Endothelial cell of umbilical vein (primary cell): ENCODE results near the gene METRNL. TPM values are rescaled to one million over a fixed set of nuclear protein-coding genes. Genes with fewer than 3 reads are reported as not detected.

Source experiments
- BruUV-seq: library from RNA; stranded (reverse); fragments of 400-500 nt; replicated peaks from 2 replicates; lab custom pipeline; 2021; lab: Mats Ljungman, UMichigan
- CTCF ChIA-PET: fragments of 300-600, 350-600 bp; sonication (Branson Sonifier 250); formaldehyde crosslinking; loops from one replicate; lab custom pipeline; 2021; ENCODE audit warnings: antibody characterized with exemption, inconsistent platforms; lab: Charles Lee
- POLR2A ChIA-PET: fragments of 300-600, 350-600 bp; sonication (Branson Sonifier 250); formaldehyde crosslinking; loops from one replicate; lab custom pipeline; 2021; ENCODE audit warnings: antibody characterized with exemption, inconsistent platforms; lab: Charles Lee
- DNase-seq: peaks from one replicate; pipeline ENCODE4 v3.0.0-alpha.2; 2011; ENCODE audit warnings: low read depth, low spot score
- FAIRE-seq: peaks from 2 replicates; lab custom pipeline; 2011; peaks lifted over from hg19 to GRCh38; lab: Jason Lieb, UNC
- H2AFZ ChIP-seq: 2 replicates; pipeline ENCODE4 v1.6.0; 2012; ENCODE audit warnings: low read depth, low read length, control low read depth, inconsistent platforms
- H3K27ac ChIP-seq: 2 replicates; pipeline ENCODE4 v1.5.1; 2011; ENCODE audit warnings: low read depth, mild to moderate bottlenecking, control low read depth, low read length, moderate library complexity; ENCODE audit not compliant: insufficient read depth
- H3K27me3 ChIP-seq, 2 experiments: 2 replicates each; pipeline versions ENCODE4 v1.6.0 to v1.6.1; 2011; ENCODE audit warnings: low read length in 2 of 2, mixed read lengths in 1 of 2; ENCODE audit not compliant: control insufficient read depth in 2 of 2, insufficient read depth in 2 of 2
- H3K36me3 ChIP-seq, 2 experiments: 2 replicates in 1 of 2; 3 replicates in 1 of 2; pipeline ENCODE4 v1.5.1; 2011; ENCODE audit warnings: low read length in 2 of 2, mild to moderate bottlenecking in 1 of 2, moderate library complexity in 1 of 2; ENCODE audit not compliant: control insufficient read depth in 2 of 2, insufficient read depth in 2 of 2; ENCODE audit errors: extremely low read depth in 1 of 2
- H3K4me1 ChIP-seq: 3 replicates; pipeline ENCODE4 v1.5.1; 2011; ENCODE audit warnings: mild to moderate bottlenecking, low read length; ENCODE audit not compliant: control insufficient read depth, insufficient read depth; ENCODE audit errors: extremely low read depth
- H3K4me2 ChIP-seq: 2 replicates; pipeline ENCODE4 v1.6.1; 2011; ENCODE audit warnings: low read length, control low read depth, mixed read lengths; ENCODE audit not compliant: insufficient read depth
- H3K4me3 ChIP-seq, 3 experiments: fragments of 200-600 bp in 1 of 3; sonication (generic), shearing (Covaris generic) in 1 of 3; replicated peaks in 1 of 3; 2 replicates each; pipeline ENCODE4 v1.5.1; 2011 to 2016; ENCODE audit warnings: control low read depth in 3 of 3, low read length in 3 of 3, mild to moderate bottlenecking in 2 of 3, inconsistent platforms in 1 of 3, low read depth in 1 of 3, moderate library complexity in 1 of 3; ENCODE audit not compliant: insufficient read depth in 1 of 3
- H3K79me2 ChIP-seq: 2 replicates; pipeline ENCODE4 v1.6.0; 2012; ENCODE audit warnings: low read length, inconsistent platforms; ENCODE audit not compliant: control insufficient read depth, insufficient read depth
- H3K9ac ChIP-seq: replicated peaks from 2 replicates; pipeline ENCODE3; 2011; ENCODE audit warnings: low read length, control low read depth; ENCODE audit not compliant: insufficient read depth; ENCODE audit errors: extremely low read depth
- H3K9me1 ChIP-seq: replicated peaks from 3 replicates; pipeline ENCODE4 v1.6.0; 2011; ENCODE audit warnings: mild to moderate bottlenecking, low read length; ENCODE audit not compliant: control insufficient read depth, insufficient read depth; ENCODE audit errors: extremely low read depth
- H3K9me3 ChIP-seq: replicated peaks from 2 replicates; pipeline ENCODE4 v1.5.1; 2012; ENCODE audit warnings: low read length, inconsistent platforms; ENCODE audit not compliant: control insufficient read depth, insufficient read depth
- H4K20me1 ChIP-seq: replicated peaks from 2 replicates; pipeline ENCODE3; 2011; ENCODE audit warnings: mild to moderate bottlenecking, low read length; ENCODE audit not compliant: control insufficient read depth, insufficient read depth; ENCODE audit errors: extremely low read depth
- EZH2 ChIP-seq: IDR thresholded peaks from 2 replicates; pipeline ENCODE4 v1.6.1; 2012; ENCODE audit warnings: borderline replicate concordance, low read depth, mild to moderate bottlenecking, moderate library complexity, low read length, inconsistent platforms; ENCODE audit not compliant: severe bottlenecking
- FOS ChIP-seq: IDR thresholded peaks from 2 replicates; pipeline ENCODE4 v1.6.1; 2011; ENCODE audit warnings: mild to moderate bottlenecking, low read length, moderate library complexity, borderline replicate concordance; ENCODE audit not compliant: insufficient read depth
- GATA2 ChIP-seq: IDR thresholded peaks from 2 replicates; pipeline ENCODE4 v1.7.0; 2011; ENCODE audit warnings: low read depth, mild to moderate bottlenecking, moderate library complexity, mixed read lengths, low read length; ENCODE audit not compliant: insufficient read length, insufficient read depth
- JUN ChIP-seq: IDR thresholded peaks from 2 replicates; pipeline ENCODE4 v1.6.1; 2011; ENCODE audit warnings: borderline replicate concordance, low read depth; ENCODE audit not compliant: insufficient read length, insufficient read depth
- MAX ChIP-seq: IDR thresholded peaks from 2 replicates; pipeline ENCODE4 v1.6.1; 2011; ENCODE audit not compliant: insufficient read depth, insufficient read length
- MYC ChIP-seq: IDR thresholded peaks from one replicate; pipeline ENCODE4 v1.6.1; 2011; ENCODE audit warnings: mild to moderate bottlenecking, low read depth, low read length
- POLR2A ChIP-seq: IDR thresholded peaks from 2 replicates; pipeline ENCODE4 v1.6.1; 2012; ENCODE audit warnings: low read depth, mild to moderate bottlenecking, control low read depth, low read length
- POLR2AphosphoS5 ChIP-seq: IDR thresholded peaks from 2 replicates; pipeline ENCODE4 v1.6.1; 2012; ENCODE audit warnings: low read depth, mild to moderate bottlenecking, control low read depth, low read length, moderate library complexity; ENCODE audit not compliant: insufficient read depth
- dilution Hi-C: fragments of 300-500 bp; cut with MboI; formaldehyde crosslinking; loops from one replicate; pipeline ENCODE4 v1.15.0; 2019; ENCODE audit warnings: low sequenced_read_pairs; ENCODE audit not compliant: extremely low pct_ligation_motif_present
- intact Hi-C: fragments of 100-400 bp; cut with micrococcal nuclease; formaldehyde crosslinking; loops from one replicate; pipeline ENCODE4 v1.10.0; 2022
- polyA plus RNA-seq, 4 experiments: library from polyadenylated mRNA; depleted of rRNA in 3 of 4; stranded (reverse) in 3 of 4; unstranded in 1 of 4; fragments of >200 nt; gene quantifications; 2 replicates each; pipeline versions ENCODE4 v1.2.1 to v1.2.3, GENCODE V29; 2011 to 2012; ENCODE audit warnings: missing spikeins in 1 of 4
- total RNA-seq: library from RNA; stranded (reverse); gene quantifications from 2 replicates; pipeline ENCODE4 v1.2.3, GENCODE V29; 2021
- TF ChIP-seq, protein P1 (sequence below), 2 donors: IDR thresholded peaks; 1 replicate in 1 of 2; 2 replicates in 1 of 2; pipeline ENCODE4 v1.5.1; 2011; ENCODE audit warnings: low read length in 2 of 2, mild to moderate bottlenecking in 2 of 2, moderate library complexity in 2 of 2, control low read depth in 1 of 2, inconsistent platforms in 1 of 2, low read depth in 1 of 2; ENCODE audit not compliant: insufficient read depth in 1 of 2; ENCODE audit errors: extremely low read depth in 1 of 2

Gene METRNL
- total and polyA plus RNA-seq, 2 donors (not counting 3 experiments of a cell fraction or from before 2014, with no cell fraction given): 29.5 to 54.4 TPM

DNA sequence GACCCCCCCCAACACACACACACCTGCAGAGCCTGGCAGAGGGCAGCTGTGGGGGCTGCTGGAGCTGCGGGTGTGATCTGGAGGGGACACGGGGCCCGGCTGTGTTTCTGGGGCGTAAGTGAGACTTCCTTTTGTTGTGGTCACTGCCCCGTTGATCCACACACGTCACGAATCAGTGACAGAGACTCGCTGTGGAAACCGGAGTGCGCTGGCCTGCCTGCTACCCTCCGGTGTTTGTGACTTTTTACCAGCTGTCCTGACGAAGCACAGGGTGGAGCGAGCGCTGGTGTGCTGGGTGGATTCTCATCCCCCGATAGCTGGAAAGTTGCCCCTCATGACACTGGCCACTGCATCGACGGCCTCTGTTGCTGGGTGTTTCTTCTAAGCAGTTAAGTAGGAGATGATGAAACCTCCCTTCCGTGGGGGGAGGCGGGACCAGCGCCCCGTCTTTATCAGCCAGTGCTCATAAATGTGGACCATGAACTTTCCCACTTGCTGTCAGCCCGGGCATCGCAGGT lies 2.3 kb downstream of the METRNL start:
- TF ChIP-seq EZH2: no peak
- no peak for TF ChIP-seq MAX
- no peak for TF ChIP-seq POLR2AphosphoS5
- TF ChIP-seq POLR2A: no peak
- TF ChIP-seq, protein P1, sequence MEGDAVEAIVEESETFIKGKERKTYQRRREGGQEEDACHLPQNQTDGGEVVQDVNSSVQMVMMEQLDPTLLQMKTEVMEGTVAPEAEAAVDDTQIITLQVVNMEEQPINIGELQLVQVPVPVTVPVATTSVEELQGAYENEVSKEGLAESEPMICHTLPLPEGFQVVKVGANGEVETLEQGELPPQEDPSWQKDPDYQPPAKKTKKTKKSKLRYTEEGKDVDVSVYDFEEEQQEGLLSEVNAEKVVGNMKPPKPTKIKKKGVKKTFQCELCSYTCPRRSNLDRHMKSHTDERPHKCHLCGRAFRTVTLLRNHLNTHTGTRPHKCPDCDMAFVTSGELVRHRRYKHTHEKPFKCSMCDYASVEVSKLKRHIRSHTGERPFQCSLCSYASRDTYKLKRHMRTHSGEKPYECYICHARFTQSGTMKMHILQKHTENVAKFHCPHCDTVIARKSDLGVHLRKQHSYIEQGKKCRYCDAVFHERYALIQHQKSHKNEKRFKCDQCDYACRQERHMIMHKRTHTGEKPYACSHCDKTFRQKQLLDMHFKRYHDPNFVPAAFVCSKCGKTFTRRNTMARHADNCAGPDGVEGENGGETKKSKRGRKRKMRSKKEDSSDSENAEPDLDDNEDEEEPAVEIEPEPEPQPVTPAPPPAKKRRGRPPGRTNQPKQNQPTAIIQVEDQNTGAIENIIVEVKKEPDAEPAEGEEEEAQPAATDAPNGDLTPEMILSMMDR (IDR thresholded peaks at IDR 0.05; ENCODE audit: extremely low read depth in 1 of 2, insufficient read depth in 1 of 2, low read depth in 1 of 2, low read length in 2 of 2): no peak
- TF ChIP-seq GATA2: no peak
- no peak for TF ChIP-seq JUN
- no peak for TF ChIP-seq FOS
- TF ChIP-seq MYC: no peak
- Histone ChIP-seq H2AFZ (no peak overlapping the region), H3K27me3 (no peaks in the 10 kb centered on the region), H3K4me3 (peak overlapping the region in 1 of 3 experiments; percentile 56), H3K79me2 (peaks cover 46% of the 10 kb centered on the region), H3K4me1 (peaks cover 19% of the 10 kb centered on the region), H4K20me1 (no peaks in the 10 kb centered on the region), H3K36me3 (peaks cover 0 to 18% of the 10 kb centered on the region in 2 experiments), H3K27ac (no peak overlapping the region), H3K9me3 (no peaks in the 10 kb centered on the region), H3K4me2 (peak overlapping the region; percentile 61), H3K9me1 (no peaks in the 10 kb centered on the region), H3K9ac (peak overlapping the region; percentile 54)
- DNase-seq (no peak), FAIRE-seq (no peak)
- no TSS peak for BruUV-seq
- intact Hi-C loops: loop anchor here (2.0 to 5.0 kb wide), 2 partner anchors 29 to 119 kb away; no protein-coding TSS in a partner anchor
- dilution Hi-C loops: no loop called here
- POLR2A ChIA-PET: no interaction called here
- CTCF ChIA-PET: no interaction called here
